Measurements from ENCODE around the gene AHI1. TPM values are rescaled to one million over a fixed set of nuclear protein-coding genes. Genes with fewer than 3 reads are reported as not detected.

The AHI1 gene
- total RNA-seq, 1 donor from 2014 or later = 14.2 TPM

- Mint-ChIP-seq H3K9me3 (ENCODE audit: unreplicated experiment) (no peaks in the 10 kb centered on the region), H3K36me3 (ENCODE audit: low read depth, unreplicated experiment) (no peaks in the 10 kb centered on the region), H3K27me3 (ENCODE audit: low read depth, unreplicated experiment) (no peaks in the 10 kb centered on the region), H3K27ac (ENCODE audit: unreplicated experiment) (no peak overlapping the region), H3K4me3 (ENCODE audit: unreplicated experiment) (no peak overlapping the region), H3K4me1 (ENCODE audit: low read depth, unreplicated experiment) (no peaks in the 10 kb centered on the region)
- no peaks in the 10 kb centered on the region for H3K9me3 ChIP-seq (ENCODE audit: insufficient read depth, low read depth, low read length)
- no peak overlapping the region for H3K4me2 ChIP-seq (ENCODE audit: low read length)
- no peaks in the 10 kb centered on the region for H3K4me1 ChIP-seq (ENCODE audit: insufficient read depth, low read length)
- H4K20me1 ChIP-seq (ENCODE audit: insufficient read depth, low read length) = no peaks in the 10 kb centered on the region
- H2AFZ ChIP-seq (ENCODE audit: low read depth, low read length) = no peak overlapping the region
- H3K4me3 ChIP-seq (ENCODE audit: insufficient read depth, low read depth, low read length) = no peak overlapping the region
- TF ChIP-seq EZH2 (IDR thresholded peaks at IDR 0.05; ENCODE audit: insufficient read depth, low read length) = no peak
- TF ChIP-seq, protein P1, sequence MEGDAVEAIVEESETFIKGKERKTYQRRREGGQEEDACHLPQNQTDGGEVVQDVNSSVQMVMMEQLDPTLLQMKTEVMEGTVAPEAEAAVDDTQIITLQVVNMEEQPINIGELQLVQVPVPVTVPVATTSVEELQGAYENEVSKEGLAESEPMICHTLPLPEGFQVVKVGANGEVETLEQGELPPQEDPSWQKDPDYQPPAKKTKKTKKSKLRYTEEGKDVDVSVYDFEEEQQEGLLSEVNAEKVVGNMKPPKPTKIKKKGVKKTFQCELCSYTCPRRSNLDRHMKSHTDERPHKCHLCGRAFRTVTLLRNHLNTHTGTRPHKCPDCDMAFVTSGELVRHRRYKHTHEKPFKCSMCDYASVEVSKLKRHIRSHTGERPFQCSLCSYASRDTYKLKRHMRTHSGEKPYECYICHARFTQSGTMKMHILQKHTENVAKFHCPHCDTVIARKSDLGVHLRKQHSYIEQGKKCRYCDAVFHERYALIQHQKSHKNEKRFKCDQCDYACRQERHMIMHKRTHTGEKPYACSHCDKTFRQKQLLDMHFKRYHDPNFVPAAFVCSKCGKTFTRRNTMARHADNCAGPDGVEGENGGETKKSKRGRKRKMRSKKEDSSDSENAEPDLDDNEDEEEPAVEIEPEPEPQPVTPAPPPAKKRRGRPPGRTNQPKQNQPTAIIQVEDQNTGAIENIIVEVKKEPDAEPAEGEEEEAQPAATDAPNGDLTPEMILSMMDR (IDR thresholded peaks at IDR 0.05; ENCODE audit: insufficient read depth, low read depth, low read length) = no peak
- H3K27me3 ChIP-seq (ENCODE audit: insufficient read depth, low read length) = no peaks in the 10 kb centered on the region
- H3K9ac ChIP-seq (ENCODE audit: low read length) = no peak overlapping the region
- no peak for DNase-seq (ENCODE audit: low read depth)
- no peaks in the 10 kb centered on the region for H3K79me2 ChIP-seq (ENCODE audit: insufficient read depth, low read length)
- FAIRE-seq = no peak
- no peak overlapping the region for H3K27ac ChIP-seq (ENCODE audit: low read depth, low read length)
- no peaks in the 10 kb centered on the region for H3K36me3 ChIP-seq (ENCODE audit: insufficient read depth, low read length)
These were observed 104.3 kb downstream of the AHI1 start for GRCh38 chr6:135393289-135393688.

GRCh38 chr6:135390458-135390857 lies 107.1 kb downstream of the AHI1 start:
- no peak for TF ChIP-seq EZH2 (IDR thresholded peaks at IDR 0.05; ENCODE audit: insufficient read depth, low read length)
- TF ChIP-seq, protein P1 (IDR thresholded peaks at IDR 0.05; ENCODE audit: insufficient read depth, low read depth, low read length) = no peak
- Histone ChIP-seq H3K4me1 (ENCODE audit: insufficient read depth, low read length) (no peaks in the 10 kb centered on the region), H3K4me3 (ENCODE audit: insufficient read depth, low read depth, low read length) (no peak overlapping the region), H3K27ac (ENCODE audit: low read depth, low read length) (no peak overlapping the region), H2AFZ (ENCODE audit: low read depth, low read length) (no peak overlapping the region), H3K4me2 (ENCODE audit: low read length) (no peak overlapping the region), H3K9me3 (ENCODE audit: insufficient read depth, low read depth, low read length) (no peaks in the 10 kb centered on the region), H3K79me2 (ENCODE audit: insufficient read depth, low read length) (no peaks in the 10 kb centered on the region), H3K27me3 (ENCODE audit: insufficient read depth, low read length) (no peaks in the 10 kb centered on the region), H3K36me3 (ENCODE audit: insufficient read depth, low read length) (no peaks in the 10 kb centered on the region), H4K20me1 (ENCODE audit: insufficient read depth, low read length) (no peaks in the 10 kb centered on the region), H3K9ac (ENCODE audit: low read length) (no peak overlapping the region)
- Mint-ChIP-seq H3K4me1 (ENCODE audit: low read depth, unreplicated experiment) (no peaks in the 10 kb centered on the region), H3K9me3 (ENCODE audit: unreplicated experiment) (no peaks in the 10 kb centered on the region), H3K27ac (ENCODE audit: unreplicated experiment) (no peak overlapping the region), H3K36me3 (ENCODE audit: low read depth, unreplicated experiment) (no peaks in the 10 kb centered on the region), H3K4me3 (ENCODE audit: unreplicated experiment) (no peak overlapping the region), H3K27me3 (ENCODE audit: low read depth, unreplicated experiment) (no peaks in the 10 kb centered on the region)
- FAIRE-seq = no peak
- no peak for DNase-seq (ENCODE audit: low read depth)

DNA sequence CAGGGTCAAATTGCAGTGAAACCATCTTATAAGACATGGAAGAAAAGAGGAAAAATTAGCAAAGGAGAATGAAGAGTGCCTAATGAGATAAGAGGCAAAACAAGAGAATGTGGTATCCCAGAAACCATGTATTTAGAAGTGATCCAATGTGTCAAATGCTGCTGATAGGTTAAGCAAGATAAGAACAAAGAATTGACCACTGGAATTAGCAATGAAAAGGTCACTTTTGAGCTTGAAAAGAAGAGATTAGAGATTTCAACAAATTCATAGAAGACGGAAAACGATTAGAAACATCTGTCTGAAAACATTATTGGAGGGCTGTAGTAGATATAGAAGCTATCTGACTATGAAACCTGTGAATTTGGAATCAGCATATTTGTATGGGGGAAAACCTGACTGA lies 112.2 kb downstream of the AHI1 start:
- FAIRE-seq = no peak

More for the DNA sequence above, 112.2 kb downstream of the AHI1 start:
- Mint-ChIP-seq H3K4me1 (ENCODE audit: low read depth, unreplicated experiment) (peaks cover 4% of the 10 kb centered on the region), H3K27me3 (ENCODE audit: low read depth, unreplicated experiment) (no peaks in the 10 kb centered on the region), H3K9me3 (ENCODE audit: unreplicated experiment) (no peaks in the 10 kb centered on the region), H3K27ac (ENCODE audit: unreplicated experiment) (no peak overlapping the region), H3K4me3 (ENCODE audit: unreplicated experiment) (no peak overlapping the region), H3K36me3 (ENCODE audit: low read depth, unreplicated experiment) (no peaks in the 10 kb centered on the region)
- H3K9ac ChIP-seq (ENCODE audit: low read length) = no peak overlapping the region
- no peaks in the 10 kb centered on the region for H3K27me3 ChIP-seq (ENCODE audit: insufficient read depth, low read length)
- H3K4me2 ChIP-seq (ENCODE audit: low read length) = no peak overlapping the region
- no peak overlapping the region for H2AFZ ChIP-seq (ENCODE audit: low read depth, low read length)
- H3K4me1 ChIP-seq (ENCODE audit: insufficient read depth, low read length) = no peaks in the 10 kb centered on the region
- H3K9me3 ChIP-seq (ENCODE audit: insufficient read depth, low read depth, low read length) = no peaks in the 10 kb centered on the region
- no peak overlapping the region for H3K27ac ChIP-seq (ENCODE audit: low read depth, low read length)
- H4K20me1 ChIP-seq (ENCODE audit: insufficient read depth, low read length) = no peaks in the 10 kb centered on the region
- H3K79me2 ChIP-seq (ENCODE audit: insufficient read depth, low read length) = no peaks in the 10 kb centered on the region
- DNase-seq (ENCODE audit: low read depth) = no peak
- no peak for TF ChIP-seq EZH2 (IDR thresholded peaks at IDR 0.05; ENCODE audit: insufficient read depth, low read length)
- TF ChIP-seq, protein P1 (IDR thresholded peaks at IDR 0.05; ENCODE audit: insufficient read depth, low read depth, low read length) = no peak
- H3K36me3 ChIP-seq (ENCODE audit: insufficient read depth, low read length) = no peaks in the 10 kb centered on the region
- no peak overlapping the region for H3K4me3 ChIP-seq (ENCODE audit: insufficient read depth, low read depth, low read length)

Data from astrocyte (in vitro differentiated cells and primary cell).